Activated T-helper 1 cell treated with anti-CD3 and anti-CD28 coated beads, Interleukin-12 subunit alpha, Interleukin-12 subunit beta, Interleukin-2, Interleukin-4 antibody, amounts not matched to agents 30 ng/mL and 10 ng/mL and 1 ng/mL, durations not matched to agents 14 hours and 24 hours and 36 hours (primary cell): ENCODE results near the gene PPIE. TPM values are rescaled to one million over a fixed set of nuclear protein-coding genes. Genes with fewer than 3 reads are reported as not detected.
"Not testable (repeated sequence)": the region's sequence is repeated elsewhere in the genome, so short reads cannot be mapped to it uniquely, and the experiment has no call there.

Experiments used
- DNase-seq: peaks from one replicate; pipeline ENCODE4 v3.0.0; 2021; ENCODE audit warnings: low spot score
- H3K27ac Mint-ChIP-seq: one replicate; pipeline ENCODE4 v1.8.0; 2021; ENCODE audit warnings: mild to moderate bottlenecking, mixed read lengths
- H3K27me3 Mint-ChIP-seq: one replicate; pipeline ENCODE4 v1.8.0; 2022; ENCODE audit warnings: mild to moderate bottlenecking, moderate library complexity, mixed read lengths; ENCODE audit not compliant: insufficient read depth
- H3K36me3 Mint-ChIP-seq: one replicate; pipeline ENCODE4 v1.8.0; 2021; ENCODE audit warnings: low read depth, mixed read lengths
- H3K4me1 Mint-ChIP-seq: one replicate; pipeline ENCODE4 v1.8.0; 2021; ENCODE audit warnings: low read depth, mixed read lengths
- H3K4me3 Mint-ChIP-seq: one replicate; pipeline ENCODE4 v1.8.0; 2021; ENCODE audit warnings: mild to moderate bottlenecking, moderate library complexity, mixed read lengths
- H3K9me3 Mint-ChIP-seq: one replicate; pipeline ENCODE4 v1.8.0; 2021; ENCODE audit warnings: mixed read lengths
- intact Hi-C: fragments of 100-400 bp; cut with micrococcal nuclease; formaldehyde crosslinking; loops from one replicate; pipeline ENCODE4 v1.15.1; 2024
- total RNA-seq: library from RNA; stranded (reverse); gene quantifications from 2 replicates; pipeline ENCODE4 v1.2.3, GENCODE V29; 2022

The PPIE gene
- total RNA-seq, 1 donor from 2014 or later: 68.1 TPM

DNA sequence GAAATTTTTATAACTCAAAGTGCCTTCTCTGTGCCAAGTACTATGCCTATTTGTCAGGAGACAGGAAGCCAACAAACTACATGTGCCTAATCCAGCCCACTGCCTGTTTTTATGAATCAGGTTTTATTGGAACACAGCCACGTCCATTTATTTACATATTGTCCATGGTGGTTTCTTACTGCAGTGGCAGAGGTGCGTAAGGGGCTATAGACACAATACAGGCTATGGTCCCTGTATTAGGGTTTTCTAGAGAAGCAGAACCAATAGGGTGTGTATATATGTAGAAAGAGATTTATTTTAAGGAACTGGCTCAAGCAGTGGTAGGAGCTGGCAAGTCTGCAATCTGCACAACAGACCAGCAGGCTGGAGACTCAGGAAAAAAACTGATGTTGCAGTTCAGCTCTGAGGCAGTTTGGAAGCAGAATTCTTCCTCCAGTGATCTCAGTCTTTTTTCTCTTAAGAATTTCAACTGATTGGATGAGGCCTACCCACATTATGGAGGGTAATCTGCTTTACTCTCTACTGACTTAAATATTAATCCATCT is 15.4 kb downstream of the PPIE start:
- H3K4me3 Mint-ChIP-seq: no peak overlapping the region
- H3K9me3 Mint-ChIP-seq: no peaks in the 10 kb centered on the region
- H3K27me3 Mint-ChIP-seq: no peaks in the 10 kb centered on the region
- no peak overlapping the region for H3K27ac Mint-ChIP-seq
- intact Hi-C loops: no loop called here
- H3K4me1 Mint-ChIP-seq: no peaks in the 10 kb centered on the region
- peaks cover 44% of the 10 kb centered on the region for H3K36me3 Mint-ChIP-seq
- DNase-seq: no peak

DNA sequence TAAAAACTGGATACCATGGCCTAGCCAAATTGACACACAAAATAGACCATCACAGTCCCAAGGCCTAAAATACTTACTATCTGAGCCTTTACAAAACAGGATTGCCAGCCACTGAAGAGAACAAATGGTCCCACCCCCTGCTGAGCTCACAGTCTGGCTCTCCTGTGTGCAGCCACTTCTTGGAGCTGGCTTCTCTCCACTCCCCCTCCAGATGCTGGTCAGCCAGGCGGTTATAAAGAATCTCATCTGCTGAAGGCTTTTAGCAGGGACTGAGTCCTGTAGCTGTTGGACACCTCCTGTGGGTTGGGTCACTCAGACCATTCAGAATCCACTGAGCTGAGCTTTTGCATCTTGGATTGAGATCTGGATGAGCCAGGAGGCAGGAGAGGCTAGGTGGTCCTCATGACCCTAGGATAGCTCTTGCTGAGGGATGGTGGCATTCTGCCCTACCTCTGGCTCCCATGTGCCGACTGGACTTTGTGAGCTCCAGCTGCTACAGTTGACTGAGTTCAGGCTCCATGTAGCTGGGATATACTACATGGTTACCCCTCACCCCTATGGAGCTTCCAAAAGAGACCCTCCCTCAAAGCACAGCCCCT is 16.3 kb downstream of the PPIE start:
- intact Hi-C loops: no loop called here
- Mint-ChIP-seq H3K4me1 (no peaks in the 10 kb centered on the region), H3K36me3 (peaks cover 37% of the 10 kb centered on the region), H3K9me3 (no peaks in the 10 kb centered on the region), H3K4me3 (no peak overlapping the region), H3K27me3 (no peaks in the 10 kb centered on the region), H3K27ac (no peak overlapping the region)
- no peak for DNase-seq

DNA sequence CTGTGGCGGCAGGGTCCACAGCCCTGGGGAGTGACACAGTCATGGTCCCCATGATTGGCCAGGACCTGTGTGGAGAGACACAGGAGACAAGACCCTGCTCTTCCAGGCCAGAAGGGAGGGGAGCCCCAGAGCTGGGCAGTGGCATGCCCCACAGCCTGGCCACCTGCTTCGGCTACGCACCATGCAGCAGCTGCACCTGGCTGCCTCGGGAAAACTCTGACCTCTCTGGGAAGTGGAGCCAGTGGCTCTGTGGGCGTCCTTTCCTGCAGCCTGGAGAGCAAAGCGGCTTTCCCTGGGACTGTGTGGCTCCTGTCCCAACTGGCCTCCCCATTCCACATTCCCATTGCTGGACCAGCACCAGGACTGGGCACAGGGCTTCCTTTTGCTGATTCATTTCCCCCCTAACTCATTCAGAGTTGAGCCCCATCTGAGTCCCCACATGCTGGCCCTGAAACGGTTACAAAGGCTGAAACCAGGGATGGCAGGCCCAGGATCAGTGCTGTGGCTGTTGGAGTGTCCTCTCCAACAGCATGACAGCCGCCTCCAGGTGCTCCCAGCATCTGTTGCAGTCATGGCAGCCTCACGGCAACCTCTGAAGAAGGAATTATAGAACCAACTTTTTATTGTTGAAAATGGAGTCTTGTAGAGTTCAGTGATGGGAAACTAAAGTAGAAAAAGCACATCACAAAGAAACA is 17.4 kb downstream of the PPIE start:
- intact Hi-C loops: no loop called here
- H3K27ac Mint-ChIP-seq: no peak overlapping the region
- DNase-seq: no peak
- H3K36me3 Mint-ChIP-seq: peaks cover 31% of the 10 kb centered on the region
- no peaks in the 10 kb centered on the region for H3K27me3 Mint-ChIP-seq
- no peak overlapping the region for H3K4me3 Mint-ChIP-seq
- H3K4me1 Mint-ChIP-seq: no peaks in the 10 kb centered on the region
- no peaks in the 10 kb centered on the region for H3K9me3 Mint-ChIP-seq

DNA sequence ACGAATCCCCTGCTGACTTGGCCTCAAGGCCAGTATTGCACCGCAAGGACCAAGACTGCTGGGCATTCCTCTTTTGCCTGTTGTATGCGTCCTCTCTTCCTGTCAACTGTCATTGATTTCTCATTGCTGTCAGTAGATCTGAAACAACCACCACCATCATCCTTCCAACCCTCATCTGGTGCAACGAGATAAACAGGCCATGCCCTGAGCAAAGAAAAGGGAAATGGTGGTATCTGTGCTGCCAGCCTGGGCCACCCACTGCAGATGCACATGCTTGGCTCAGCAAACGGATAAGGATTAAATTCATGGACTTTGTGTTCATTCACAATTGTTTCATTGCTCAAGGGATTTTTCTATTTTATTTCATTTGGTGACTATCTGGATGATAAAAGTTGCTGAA is 18.8 kb downstream of the PPIE start:
- no peak for DNase-seq
- Mint-ChIP-seq H3K36me3 (peaks cover 27% of the 10 kb centered on the region), H3K4me3 (no peak overlapping the region), H3K27ac (no peak overlapping the region), H3K9me3 (no peaks in the 10 kb centered on the region), H3K4me1 (no peaks in the 10 kb centered on the region), H3K27me3 (no peaks in the 10 kb centered on the region)
- intact Hi-C loops: no loop called here

DNA sequence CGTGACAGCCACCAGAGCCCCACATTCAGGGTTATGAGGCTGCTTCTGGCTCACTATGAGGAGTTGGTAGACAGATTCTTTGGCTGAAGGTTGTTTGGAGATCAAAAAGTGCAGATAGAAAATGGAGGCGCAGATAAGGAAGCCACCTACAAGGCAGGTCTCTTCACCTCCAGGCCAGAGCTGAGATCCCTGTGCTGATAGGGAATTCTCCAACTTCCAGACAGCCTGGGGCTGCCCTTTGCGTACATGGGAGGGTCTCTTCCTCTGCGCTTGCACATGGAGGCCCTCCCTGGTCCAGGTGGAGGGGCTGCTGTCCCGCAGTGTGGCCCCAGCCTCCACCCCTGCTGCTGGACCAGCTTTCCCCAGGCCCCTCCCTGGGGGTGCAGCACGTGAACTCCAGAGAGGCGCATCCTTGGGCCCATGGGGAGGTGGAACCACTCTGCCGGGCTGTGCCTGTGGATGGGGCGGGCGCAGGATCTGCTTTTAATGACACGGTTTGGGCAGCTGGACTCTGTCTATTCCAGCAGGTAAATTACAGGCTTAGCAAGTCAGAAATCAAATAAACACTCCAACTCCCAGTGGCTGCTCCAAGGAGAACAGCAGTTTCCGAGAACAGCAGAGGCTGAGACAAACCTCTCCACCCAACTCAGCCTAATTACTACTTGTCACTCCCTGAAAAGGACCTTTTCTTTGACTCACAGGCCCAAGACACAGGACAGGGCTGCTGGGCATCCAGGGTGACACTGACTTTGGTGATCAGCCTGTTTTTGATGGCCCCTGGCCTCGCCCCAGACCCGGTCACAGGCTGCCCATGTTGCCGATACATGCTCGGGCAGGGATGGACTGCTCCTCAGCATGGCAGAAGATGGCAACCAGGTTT is 20.1 kb downstream of the PPIE start:
- no peak for DNase-seq
- intact Hi-C loops: no loop called here
- Mint-ChIP-seq H3K36me3 (peaks cover 21% of the 10 kb centered on the region), H3K9me3 (no peaks in the 10 kb centered on the region), H3K27me3 (no peaks in the 10 kb centered on the region), H3K4me3 (no peak overlapping the region), H3K4me1 (no peaks in the 10 kb centered on the region), H3K27ac (no peak overlapping the region)

DNA sequence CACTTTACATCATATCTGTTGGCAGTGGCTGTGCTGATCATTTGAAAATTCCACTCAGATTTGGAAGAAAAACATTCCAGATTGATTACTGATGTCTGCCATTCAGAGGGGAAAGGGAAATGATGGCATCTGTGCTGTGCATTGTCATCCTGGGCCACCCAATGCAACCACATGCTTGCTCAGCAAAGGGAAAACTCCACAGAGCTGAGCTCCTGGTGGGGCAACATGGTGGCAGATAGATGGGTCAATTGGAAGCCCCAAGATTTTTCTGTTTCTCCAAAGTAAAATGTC is 20.7 kb downstream of the PPIE start:
- Mint-ChIP-seq H3K9me3 (no peaks in the 10 kb centered on the region), H3K36me3 (peaks cover 21% of the 10 kb centered on the region), H3K4me1 (no peaks in the 10 kb centered on the region), H3K4me3 (no peak overlapping the region), H3K27me3 (no peaks in the 10 kb centered on the region), H3K27ac (no peak overlapping the region)
- intact Hi-C loops: no loop called here
- DNase-seq: no peak

DNA sequence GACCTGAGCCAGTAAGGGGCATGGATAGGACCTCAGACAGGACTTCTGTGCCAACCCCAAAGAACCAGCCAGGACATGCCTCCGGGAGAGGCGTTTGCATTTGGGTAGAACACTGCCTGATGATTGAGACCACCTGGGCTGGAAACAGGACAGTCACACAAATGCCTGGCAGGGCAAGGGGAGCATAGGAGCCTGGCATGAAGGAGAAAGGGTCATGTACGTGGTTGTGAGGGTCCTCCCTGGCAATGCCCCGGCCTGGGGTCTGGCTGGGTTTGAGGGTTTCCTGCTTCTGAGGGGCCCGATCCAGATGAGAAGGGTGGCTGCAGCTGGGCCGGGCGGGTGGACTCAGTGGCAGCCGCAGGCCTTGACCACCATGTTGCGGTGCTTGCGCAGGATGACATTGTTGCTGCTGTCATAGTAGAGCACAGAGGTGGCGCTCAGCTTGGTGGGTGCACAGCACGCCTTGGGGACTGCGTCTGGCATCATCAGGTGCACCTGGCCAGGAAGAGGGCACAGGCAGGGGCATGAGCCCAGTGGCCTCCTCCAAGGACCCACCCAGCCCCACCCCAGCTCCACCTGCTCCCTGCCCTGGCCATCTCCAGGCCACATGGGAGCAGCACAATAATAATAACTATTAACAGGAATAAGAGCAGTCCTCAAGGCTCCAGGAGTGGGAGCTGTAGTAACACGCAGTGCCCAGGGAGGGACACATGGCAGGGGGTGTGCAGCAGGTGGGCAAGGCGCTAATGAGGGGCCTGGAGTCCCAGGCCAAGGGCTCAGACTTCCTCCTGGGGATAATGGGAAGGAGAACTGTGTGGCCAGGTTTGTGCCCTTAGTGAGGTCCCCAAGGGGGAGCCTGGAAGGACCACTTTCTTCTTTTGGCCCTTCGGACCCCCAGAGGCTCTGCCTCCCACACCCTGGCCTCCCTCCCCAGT is 21.7 kb downstream of the PPIE start:
- intact Hi-C loops: no loop called here
- Mint-ChIP-seq H3K9me3 (no peaks in the 10 kb centered on the region), H3K27me3 (no peaks in the 10 kb centered on the region), H3K4me1 (no peaks in the 10 kb centered on the region), H3K27ac (no peak overlapping the region), H3K36me3 (peaks cover 14% of the 10 kb centered on the region), H3K4me3 (no peak overlapping the region)
- no peak for DNase-seq

DNA sequence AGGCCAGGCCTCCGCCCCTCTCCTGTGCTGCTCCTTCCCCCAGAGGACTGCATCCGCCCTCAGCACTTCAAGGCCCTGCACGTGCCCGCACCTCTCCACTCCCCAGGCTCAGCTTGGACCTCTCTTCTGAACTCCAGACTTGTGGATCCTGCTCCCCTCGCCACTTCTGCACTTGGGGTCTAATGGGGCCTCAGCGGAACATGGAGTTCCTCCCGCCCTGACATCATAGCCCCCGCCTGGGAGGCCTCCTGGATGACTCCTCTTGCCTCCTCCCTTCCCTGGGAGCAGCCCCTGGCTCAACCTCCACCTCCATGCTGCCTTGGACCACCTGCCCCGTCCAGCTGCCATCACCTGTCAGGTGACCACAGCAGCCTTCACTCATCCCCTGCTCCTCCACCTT is 22.3 kb downstream of the PPIE start:
- no peak overlapping the region for H3K27ac Mint-ChIP-seq
- no peaks in the 10 kb centered on the region for H3K27me3 Mint-ChIP-seq
- DNase-seq: no peak
- no peaks in the 10 kb centered on the region for H3K9me3 Mint-ChIP-seq
- no peaks in the 10 kb centered on the region for H3K4me1 Mint-ChIP-seq
- peaks cover 14% of the 10 kb centered on the region for H3K36me3 Mint-ChIP-seq
- intact Hi-C loops: no loop called here
- no peak overlapping the region for H3K4me3 Mint-ChIP-seq

DNA sequence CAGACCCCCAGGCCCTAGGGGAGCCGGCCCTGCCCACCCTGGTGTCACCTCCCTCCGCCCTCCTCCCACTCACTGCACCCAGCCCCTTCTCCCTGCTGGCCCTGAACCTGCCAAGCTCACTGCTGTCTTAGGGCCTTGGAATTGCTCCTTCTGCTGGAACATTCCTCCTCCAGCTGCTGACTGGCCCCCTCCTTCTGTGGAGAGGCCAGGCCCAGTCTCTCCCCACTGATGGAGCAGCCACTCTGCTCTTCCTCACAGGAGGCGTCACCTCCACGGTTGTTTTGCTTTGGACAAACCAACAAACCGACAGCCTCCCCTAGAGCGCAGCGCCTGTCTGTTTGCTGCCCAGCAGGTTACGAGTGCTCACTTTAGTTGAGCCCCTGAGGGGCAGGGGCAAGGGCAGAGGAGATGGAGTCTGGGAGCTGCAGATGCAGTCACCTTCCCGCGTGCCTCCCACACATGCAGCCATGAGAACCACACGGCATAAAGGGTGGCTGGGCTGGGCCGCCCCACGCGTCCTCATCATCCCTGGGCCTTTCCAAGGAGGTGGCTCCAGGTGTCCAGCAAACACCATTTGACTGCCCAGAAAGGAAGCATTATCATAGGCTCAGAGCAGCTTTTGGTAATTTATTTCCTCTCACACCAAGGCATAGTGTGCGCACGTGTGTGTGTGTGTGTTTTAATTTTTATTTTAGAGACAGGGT is 23.0 kb downstream of the PPIE start:
- peaks cover 10% of the 10 kb centered on the region for H3K36me3 Mint-ChIP-seq
- no peaks in the 10 kb centered on the region for H3K4me1 Mint-ChIP-seq
- no peak for DNase-seq
- intact Hi-C loops: no loop called here
- no peak overlapping the region for H3K4me3 Mint-ChIP-seq
- H3K9me3 Mint-ChIP-seq: no peaks in the 10 kb centered on the region
- H3K27me3 Mint-ChIP-seq: no peaks in the 10 kb centered on the region
- no peak overlapping the region for H3K27ac Mint-ChIP-seq

DNA sequence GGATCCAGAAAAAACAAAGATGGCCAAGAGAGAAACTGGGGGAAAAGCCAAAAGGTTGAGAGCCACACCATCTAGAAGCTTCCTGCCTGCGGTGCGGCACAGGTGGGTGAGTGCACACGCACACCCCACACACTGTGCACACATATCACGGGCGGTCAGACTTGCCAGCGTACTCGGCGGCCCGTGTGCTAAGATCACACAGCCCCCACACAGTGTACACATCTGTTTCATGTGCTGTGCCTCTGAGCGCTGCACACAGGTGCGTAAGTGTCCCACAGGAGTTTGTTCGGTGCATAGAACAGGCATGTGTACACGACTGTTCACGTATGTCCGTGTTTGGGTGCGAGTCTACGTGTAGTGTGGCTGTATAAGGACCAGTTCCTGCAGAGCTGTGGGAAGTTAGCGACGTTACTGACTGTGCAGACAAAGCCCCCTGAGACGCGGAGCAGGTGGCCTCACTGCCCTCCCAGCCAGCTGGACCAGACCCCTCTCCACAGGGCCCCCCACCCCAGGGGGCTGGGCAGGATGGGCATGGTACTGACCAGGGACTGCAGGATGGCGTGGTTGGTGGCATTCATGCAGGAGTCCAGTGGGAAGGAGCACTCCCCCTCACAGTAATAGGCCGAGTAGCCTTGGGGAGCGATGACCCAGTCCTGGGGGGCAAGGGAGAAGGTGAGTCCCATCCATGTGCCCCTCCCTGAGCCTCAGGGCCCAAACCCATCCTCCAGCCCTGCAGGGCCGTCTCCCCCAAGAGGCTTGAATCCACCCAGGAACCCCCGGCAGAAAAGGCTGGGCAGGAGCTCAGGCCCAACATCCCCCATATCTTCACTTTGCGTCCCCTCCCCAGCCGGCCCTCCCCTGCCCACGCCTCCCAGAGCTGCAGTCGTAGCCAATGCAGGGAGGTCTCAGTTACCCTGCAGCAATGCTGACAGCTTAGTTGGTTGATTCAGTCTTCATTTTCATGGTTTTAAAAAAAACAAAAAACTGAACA is 24.2 kb downstream of the PPIE start:
- no peaks in the 10 kb centered on the region for H3K4me1 Mint-ChIP-seq
- H3K4me3 Mint-ChIP-seq: no peak overlapping the region
- intact Hi-C loops: no loop called here
- H3K27ac Mint-ChIP-seq: no peak overlapping the region
- peaks cover 1% of the 10 kb centered on the region for H3K27me3 Mint-ChIP-seq
- peaks cover 4% of the 10 kb centered on the region for H3K36me3 Mint-ChIP-seq
- DNase-seq: no peak
- no peaks in the 10 kb centered on the region for H3K9me3 Mint-ChIP-seq

DNA sequence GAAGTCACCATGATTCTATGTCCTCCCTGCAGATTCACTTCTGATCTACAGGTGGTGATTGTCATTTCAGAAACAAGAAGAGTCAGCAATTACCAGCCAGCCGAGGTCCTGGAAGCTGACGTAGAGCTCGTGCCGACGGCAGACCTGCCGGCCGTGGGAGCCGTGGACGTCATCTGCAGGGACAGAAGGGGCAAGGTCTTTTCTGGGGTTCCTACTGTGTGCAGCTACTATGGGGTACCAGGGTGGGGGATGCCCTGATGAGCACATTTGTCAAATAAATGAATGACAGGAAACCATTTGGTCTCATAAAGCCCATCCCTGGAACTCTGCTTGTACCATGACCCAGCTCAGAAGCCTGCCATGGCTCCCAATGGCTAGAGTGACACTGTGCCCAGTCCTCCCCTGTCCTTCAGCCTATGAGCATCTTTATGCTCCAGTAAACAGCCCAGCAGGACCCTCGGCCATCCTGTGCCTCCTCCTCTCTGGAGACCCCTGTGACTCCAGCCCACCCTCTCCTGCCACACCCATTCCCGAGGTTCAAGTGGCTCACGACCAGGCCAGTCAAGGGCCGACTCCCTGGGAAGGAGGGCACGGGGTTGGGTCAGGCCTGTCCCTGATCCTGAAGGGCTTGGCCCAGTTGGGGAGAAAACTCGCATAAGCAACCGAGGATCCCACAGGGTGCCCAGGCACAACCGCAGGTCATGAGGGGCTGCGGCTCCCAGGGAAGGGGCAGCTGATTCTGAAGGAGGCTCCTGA is 25.1 kb downstream of the PPIE start:
- DNase-seq, H3K9me3 Mint-ChIP-seq, H3K4me1 Mint-ChIP-seq, H3K36me3 Mint-ChIP-seq, H3K27me3 Mint-ChIP-seq, intact Hi-C loops, H3K27ac Mint-ChIP-seq, H3K4me3 Mint-ChIP-seq: not testable (repeated sequence)
